ENCODE results near the gene ITGB1. TPM values are rescaled to one million over a fixed set of nuclear protein-coding genes. Genes with fewer than 3 reads are reported as not detected.
"Not testable (repeated sequence)": the region's sequence is repeated elsewhere in the genome, so short reads cannot be mapped to it uniquely, and the experiment has no call there.

Gene ITGB1
- total RNA-seq, 1 donor from 2014 or later, result 542 TPM

DNA sequence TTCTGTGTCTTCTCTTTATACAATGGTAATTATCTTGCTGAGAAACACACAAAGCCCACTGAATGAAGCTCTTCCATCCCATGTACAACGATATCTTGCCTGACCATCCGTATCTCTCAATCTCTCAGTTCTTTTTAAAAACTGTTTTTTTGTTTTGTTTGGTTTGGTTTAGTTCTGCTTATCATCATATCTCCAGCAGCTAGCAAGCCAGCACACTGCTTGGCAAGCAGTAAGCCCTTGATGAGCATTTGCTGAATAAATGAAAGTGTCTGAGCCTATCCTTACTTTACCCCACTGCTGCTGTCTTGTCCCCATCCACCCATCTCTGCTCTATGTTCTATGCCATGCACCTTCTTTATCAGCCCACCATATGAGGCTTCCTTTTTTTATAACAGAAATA lies 34.2 kb downstream of the ITGB1 start:
- intact Hi-C loops (cut with micrococcal nuclease), result no loop called here

GRCh38 chr10:32923134-32923533 lies 34.9 kb downstream of the ITGB1 start:
- TF ChIP-seq CTCF (IDR thresholded peaks at IDR 0.05; ENCODE audit: borderline replicate concordance), result no peak
- Histone ChIP-seq H3K27ac (replicated peaks) (no peak overlapping the region), H3K4me3 (no peak overlapping the region), H3K36me3 (peaks cover 97% of the 10 kb centered on the region), H3K27me3 (ENCODE audit: low read depth) (no peaks in the 10 kb centered on the region), H3K4me1 (peaks cover 3% of the 10 kb centered on the region), H3K9me3 (replicated peaks) (no peaks in the 10 kb centered on the region)
- intact Hi-C loops (cut with micrococcal nuclease), result no loop called here
- no peak for DNase-seq

More for the DNA sequence above, 34.2 kb downstream of the ITGB1 start:
- no peak for TF ChIP-seq CTCF (IDR thresholded peaks at IDR 0.05; ENCODE audit: borderline replicate concordance)
- DNase-seq, result no peak
- Histone ChIP-seq H3K4me3 (no peak overlapping the region), H3K4me1 (peaks cover 9% of the 10 kb centered on the region), H3K9me3 (replicated peaks) (no peaks in the 10 kb centered on the region), H3K36me3 (peaks cover 95% of the 10 kb centered on the region), H3K27ac (replicated peaks) (no peak overlapping the region), H3K27me3 (ENCODE audit: low read depth) (no peaks in the 10 kb centered on the region)

DNA sequence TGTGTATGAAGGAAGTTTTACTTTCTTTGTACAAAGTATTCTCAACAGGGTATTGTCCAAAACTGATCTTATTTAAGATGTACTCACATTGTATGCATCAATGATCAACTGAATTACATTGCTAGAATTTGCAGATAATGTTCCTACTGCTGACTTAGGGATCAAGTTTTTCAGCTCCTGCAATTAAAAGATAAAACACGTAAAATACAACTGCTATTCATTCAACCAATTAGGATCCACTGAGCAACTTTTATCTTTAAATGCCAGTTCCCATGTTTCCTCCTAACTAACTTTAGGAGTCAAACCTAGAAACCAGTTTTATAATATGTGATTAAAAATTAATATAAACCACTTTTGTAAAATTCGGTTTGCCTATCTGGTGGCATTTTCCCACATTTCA lies 35.9 kb downstream of the ITGB1 start:
- no peak for DNase-seq
- Histone ChIP-seq H3K4me3 (no peak overlapping the region), H3K9me3 (replicated peaks) (no peaks in the 10 kb centered on the region), H3K4me1 (peaks cover 3% of the 10 kb centered on the region), H3K36me3 (peaks cover 96% of the 10 kb centered on the region), H3K27ac (replicated peaks) (no peak overlapping the region), H3K27me3 (ENCODE audit: low read depth) (no peaks in the 10 kb centered on the region)
- intact Hi-C loops (cut with micrococcal nuclease), result no loop called here
- no peak for TF ChIP-seq CTCF (IDR thresholded peaks at IDR 0.05; ENCODE audit: borderline replicate concordance)

GRCh38 chr10:32917817-32918216 lies 40.2 kb downstream of the ITGB1 start:
- H3K4me1 ChIP-seq; H3K27ac ChIP-seq (replicated peaks); H3K4me3 ChIP-seq; H3K9me3 ChIP-seq (replicated peaks); H3K27me3 ChIP-seq (ENCODE audit: low read depth); DNase-seq; intact Hi-C loops (cut with micrococcal nuclease): not testable (repeated sequence)
- peaks cover 73% of the 10 kb centered on the region for H3K36me3 ChIP-seq

DNA sequence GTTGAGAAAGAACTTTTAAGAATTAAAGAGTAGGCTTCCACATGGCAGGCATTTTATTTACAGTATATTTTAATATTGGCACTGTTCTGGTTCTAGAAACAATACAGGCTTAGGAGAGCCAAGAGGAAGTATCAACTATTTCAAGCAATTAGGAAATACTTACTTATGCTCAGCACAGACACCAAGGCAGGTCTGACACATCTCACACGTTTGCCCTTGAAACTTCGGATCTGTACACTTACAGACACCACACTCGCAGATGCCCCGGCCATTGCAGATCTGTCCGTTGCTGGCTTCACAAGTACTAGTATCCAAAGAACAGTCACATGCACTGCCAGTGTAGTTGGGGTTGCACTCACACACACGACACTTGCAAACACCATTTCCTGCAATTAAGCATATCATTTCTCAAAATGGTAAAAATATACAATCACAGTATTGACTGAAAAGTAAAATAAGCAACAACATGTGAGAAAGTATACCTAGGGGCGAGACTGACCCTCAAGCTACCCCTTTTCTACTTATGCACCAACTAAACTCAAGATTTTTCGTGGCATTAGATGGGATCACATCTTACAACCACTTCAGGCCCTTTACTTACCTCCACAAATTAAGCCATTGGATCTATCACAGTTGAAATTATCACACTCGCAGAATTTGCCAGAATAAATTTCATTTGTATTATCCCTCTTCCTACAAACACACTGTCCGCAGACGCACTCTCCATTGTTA lies 46.6 kb downstream of the ITGB1 start:
- TF ChIP-seq CTCF (IDR thresholded peaks at IDR 0.05; ENCODE audit: borderline replicate concordance), result no peak
- Histone ChIP-seq H3K27me3 (ENCODE audit: low read depth) (no peaks in the 10 kb centered on the region), H3K27ac (replicated peaks) (peak overlapping the region; percentile 8), H3K4me1 (peaks cover 17% of the 10 kb centered on the region), H3K36me3 (peaks cover 78% of the 10 kb centered on the region), H3K9me3 (replicated peaks) (peaks cover 4% of the 10 kb centered on the region), H3K4me3 (no peak overlapping the region)
- intact Hi-C loops (cut with micrococcal nuclease), result no loop called here
- DNase-seq, result no peak

GRCh38 chr10:32909970-32910369 lies 48.1 kb downstream of the ITGB1 start:
- H3K36me3 ChIP-seq, result peaks cover 84% of the 10 kb centered on the region
- intact Hi-C loops (cut with micrococcal nuclease), result loop anchor here (10.0 kb wide), 1 partner anchor 85 kb away; no protein-coding TSS in a partner anchor
- not testable (repeated sequence) for H3K4me3 ChIP-seq; H3K27me3 ChIP-seq (ENCODE audit: low read depth); H3K27ac ChIP-seq (replicated peaks); DNase-seq; H3K9me3 ChIP-seq (replicated peaks)
- H3K4me1 ChIP-seq, result peaks cover 17% of the 10 kb centered on the region

All from left ventricle myocardium inferior (tissue), 1 donor.